GM12878 (cell line): ENCODE data around the gene DNAJC2. TPM values are rescaled to one million over a fixed set of nuclear protein-coding genes. Genes with fewer than 3 reads are reported as not detected.
A peak's percentile ranks its signal among the peaks of the same experiment; 100 is the strongest.

Experiments used
- ATAC-seq: fragments of 200-7000 bp; cut with Tn5 transposase; 3 replicates; pipeline ENCODE4 v1.9.1; 2020; ENCODE audit warnings: mild to moderate bottlenecking, moderate library complexity
- BruUV-seq: library from RNA; stranded (reverse); fragments of 400-500 nt; replicated peaks from 2 replicates; lab custom pipeline; 2021; lab: Mats Ljungman, UMichigan
- CTCF ChIA-PET: fragments of 300-600 bp; sonication (Branson Sonifier 250); formaldehyde crosslinking; extraction: SDS; loops from one replicate; lab custom pipeline; 2021; ENCODE audit warnings: inconsistent platforms; lab: Yijun Ruan, JAX
- POLR2A ChIA-PET: fragments of 350-600 bp; formaldehyde crosslinking; extraction: SDS; loops from one replicate; lab custom pipeline; 2021; ENCODE audit warnings: inconsistent platforms; lab: Charles Lee
- RAD21 ChIA-PET: fragments of 300-600 bp; sonication (Branson Sonifier 250); formaldehyde crosslinking; loops from one replicate; lab custom pipeline; 2023; ENCODE audit warnings: antibody characterized with exemption; ENCODE audit not compliant: unreplicated experiment; lab: Charles Lee
- SMC1A ChIA-PET: fragments of 300-600 bp; sonication (Branson Sonifier 250); formaldehyde crosslinking; loops from one replicate; lab custom pipeline; 2023; ENCODE audit not compliant: unreplicated experiment, uncharacterized antibody; lab: Charles Lee
- DNase-seq: peaks from one replicate; pipeline ENCODE4 v3.0.0-alpha.2; 2011; ENCODE audit warnings: low read depth, low spot score
- FAIRE-seq: peaks from 3 replicates; lab custom pipeline; 2011; peaks lifted over from hg19 to GRCh38; lab: Jason Lieb, UNC
- H2AFZ ChIP-seq: 2 replicates; pipeline ENCODE4 v1.6.0; 2011; ENCODE audit warnings: low read depth, low read length, control low read depth; ENCODE audit not compliant: control insufficient read depth
- H3K27ac ChIP-seq: 2 replicates; pipeline ENCODE4 v1.5.1; 2011; ENCODE audit warnings: control low read depth; ENCODE audit not compliant: control insufficient read depth, insufficient read depth
- H3K27me3 ChIP-seq, 2 experiments: replicated peaks in 1 of 2; 2 replicates each; pipeline versions ENCODE4 v1.6.0 to v1.6.1; 2011; ENCODE audit warnings: low read length in 1 of 2; ENCODE audit not compliant: control insufficient read depth in 2 of 2, insufficient read depth in 2 of 2
- H3K36me3 ChIP-seq, 2 experiments: 2 replicates each; pipeline ENCODE4 v1.5.1; 2011; ENCODE audit warnings: low read length in 1 of 2; ENCODE audit not compliant: control insufficient read depth in 2 of 2, insufficient read depth in 2 of 2
- H3K4me1 ChIP-seq: 2 replicates; pipeline ENCODE4 v1.6.1; 2011; ENCODE audit warnings: mild to moderate bottlenecking, low read length, moderate library complexity, mixed read lengths; ENCODE audit not compliant: control insufficient read depth, insufficient read depth
- H3K4me2 ChIP-seq: 2 replicates; pipeline ENCODE4 v1.6.0; 2011; ENCODE audit warnings: control low read depth; ENCODE audit not compliant: control insufficient read depth, insufficient read depth
- H3K4me3 ChIP-seq: fragments of 200-600 bp; sonication (generic); 2 replicates; pipeline ENCODE4 v1.5.1; 2016
- H3K79me2 ChIP-seq: 2 replicates; pipeline ENCODE4 v1.6.0; 2011; ENCODE audit warnings: low read length; ENCODE audit not compliant: control insufficient read depth, insufficient read depth
- H3K9ac ChIP-seq: 2 replicates; pipeline ENCODE4 v1.8.0; 2011; ENCODE audit warnings: low read length, control low read depth, mixed read lengths; ENCODE audit not compliant: control insufficient read depth, insufficient read depth
- H3K9me3 ChIP-seq: replicated peaks from 3 replicates; pipeline ENCODE4 v1.5.1; 2011; ENCODE audit warnings: mild to moderate bottlenecking, low read length; ENCODE audit not compliant: control insufficient read depth, insufficient read depth
- H4K20me1 ChIP-seq: 2 replicates; pipeline ENCODE4 v1.6.0; 2011; ENCODE audit not compliant: control insufficient read depth, insufficient read depth
- EP300 ChIP-seq, 2 experiments: fragments of 150-350 bp in 1 of 2; IDR thresholded peaks; 2 replicates each; pipeline ENCODE4 v1.6.1; 2011 to 2012; ENCODE audit warnings: low read depth in 2 of 2, low read length in 2 of 2, borderline replicate concordance in 1 of 2, improper control_type of control experiment in 1 of 2, inconsistent platforms in 1 of 2; ENCODE audit not compliant: control insufficient read depth in 1 of 2
- SPI1 ChIP-seq: IDR thresholded peaks from 2 replicates; pipeline ENCODE4 v1.6.1; 2011; ENCODE audit warnings: low read depth, mild to moderate bottlenecking, low read length, moderate library complexity, borderline replicate concordance; ENCODE audit not compliant: insufficient read depth
- ZBTB33 ChIP-seq: fragments of 450-650 bp; IDR thresholded peaks from 2 replicates; pipeline ENCODE4 v1.6.1; 2017; ENCODE audit warnings: mild to moderate bottlenecking
- WGBS: methylation state at CpG from one replicate; pipeline ENCODE4 v1.1.6; 2016; ENCODE audit warnings: low lambda C conversion rate; ENCODE audit not compliant: insufficient replicate concordance, insufficient coverage; ENCODE audit errors: missing lambda C conversion rate; 5-methylcytosine and 5-hydroxymethylcytosine counted together
- in situ Hi-C: fragments of 300-500 bp; cut with MboI; formaldehyde crosslinking; loops from 9 replicates; pipeline ENCODE4 v1.14.3; 2018; ENCODE audit warnings: mixed read lengths
- intact Hi-C: fragments of 100-400 bp; cut with micrococcal nuclease; formaldehyde crosslinking; loops from one replicate; pipeline ENCODE4 v1.14.2; 2022; ENCODE audit not compliant: unreplicated experiment
- polyA plus RNA-seq, 11 experiments: library from polyadenylated mRNA; depleted of rRNA in 4 of 11; unstranded in 6 of 11; stranded (reverse) in 5 of 11; fragments of >200 nt; fragmentation: Nextera tagmentation in 4 of 11; fragmentation: Illumina TruSeq in 1 of 11; extraction: Ambion mirVana in 4 of 11; extraction: Trizol in 1 of 11; gene quantifications; 1 replicate in 1 of 11; 2 replicates in 10 of 11; pipeline versions ENCODE4 v1.2.1 to v1.2.3, GENCODE V29; 2011 to 2016; ENCODE audit warnings: inconsistent platforms in 2 of 11, missing spikeins in 2 of 11, low read depth in 1 of 11
- total RNA-seq, 4 experiments: library from RNA; depleted of rRNA in 3 of 4; stranded (reverse); fragments of >200 nt in 3 of 4; fragmentation: Illumina TruSeq in 1 of 4; extraction: Trizol in 1 of 4; gene quantifications; 2 replicates each; pipeline versions ENCODE4 v1.2.1 to v1.2.3, GENCODE V29; 2013 to 2021

Gene DNAJC2
- total and polyA plus RNA-seq, 10 of the 15 experiments (the other 5 are each of a cell fraction or from before 2014, with no cell fraction given) = 18.2 to 63.1 (median 30.6) TPM

- no peak for TF ChIP-seq ZBTB33
Measured at GRCh38 chr7:103369432-103369831, 24.9 kb upstream of the DNAJC2 start (continued).

- RAD21 ChIA-PET = no interaction called here
- TF ChIP-seq EP300 (IDR thresholded peaks at IDR 0.05; ENCODE audit: borderline replicate concordance in 1 of 2, control insufficient read depth in 1 of 2, low read depth in 2 of 2, low read length in 2 of 2) = no peak
- TF ChIP-seq SPI1 = 0 out of 2 replicates have a peak, but pooled peaks have one; percentile 2
- TF ChIP-seq, all 136 proteins: peak for 1
- SMC1A ChIA-PET = interaction anchor here (0.6 kb wide), 1 partner anchor 13 kb away, joined by 3 read pairs; no protein-coding TSS in a partner anchor
- DNase-seq (no peak), ATAC-seq (no peak), FAIRE-seq (no peak)
- POLR2A ChIA-PET = no interaction called here
- Histone ChIP-seq H3K4me2 (peak overlapping the region; percentile 77), H4K20me1 (no peaks in the 10 kb centered on the region; the same call in 1 of the 2 replicates), H3K27me3 (no peaks in the 10 kb centered on the region), H3K9me3 (no peaks in the 10 kb centered on the region), H3K4me1 (peaks cover 7% of the 10 kb centered on the region), H2AFZ (no peak overlapping the region), H3K79me2 (peaks cover 58% of the 10 kb centered on the region), H3K9ac (peak overlapping the region; percentile 23), H3K36me3 (peaks cover 0 to 4% of the 10 kb centered on the region in 2 experiments; a peak in 1 of 4 replicates), H3K27ac (no peak overlapping the region), H3K4me3 (peak overlapping the region; percentile 93)
- CTCF ChIA-PET = no interaction called here
- 14% methylated on average over 1 of the region's 1 CpG for WGBS
- intact Hi-C loops = loop anchor here (10.0 kb wide), 1 partner anchor 205 kb away; the partner anchor contains the start of gene NAPEPLD
- in situ Hi-C loops = loop anchor here (25.0 kb wide), 1 partner anchor 1737 kb away; no protein-coding TSS in a partner anchor
- no TSS peak for BruUV-seq
Measured at GRCh38 chr7:103349805-103350204, 5.2 kb upstream of the DNAJC2 start.
